Caco-2 (cell line): ENCODE measurements around the gene ENTPD1. TPM values are rescaled to one million over a fixed set of nuclear protein-coding genes. Genes with fewer than 3 reads are reported as not detected.

Experiments used
- BruUV-seq: library from RNA; stranded (reverse); fragments of 400-500 nt; replicated peaks from 2 replicates; lab custom pipeline; 2021; lab: Mats Ljungman, UMichigan
- CTCF ChIA-PET: fragments of 300-600 bp; sonication (Branson Sonifier 250); formaldehyde crosslinking; loops from one replicate; lab custom pipeline; 2022; ENCODE audit warnings: antibody characterized with exemption; lab: Charles Lee
- POLR2A ChIA-PET: fragments of 300-600 bp; sonication (Branson Sonifier 250); formaldehyde crosslinking; loops from one replicate; lab custom pipeline; 2022; ENCODE audit warnings: antibody characterized with exemption; lab: Charles Lee
- DNase-seq, 2 experiments: peaks; one replicate each; pipeline versions ENCODE4 v3.0.0 to v3.0.0-alpha.2; 2020 to 2022
- H3K27me3 ChIP-seq: replicated peaks from 2 replicates; pipeline ENCODE4 v1.6.0; 2011; ENCODE audit warnings: low read length; ENCODE audit not compliant: control insufficient read depth, insufficient read depth
- H3K36me3 ChIP-seq: 2 replicates; pipeline ENCODE4 v1.5.1; 2011; ENCODE audit warnings: low read length; ENCODE audit not compliant: control insufficient read depth, insufficient read depth
- H3K4me1 ChIP-seq: fragments of 250-450 bp; sonication (Bioruptor Pico); 2 replicates; pipeline ENCODE4 v1.5.1; 2020; ENCODE audit warnings: mild to moderate bottlenecking
- H3K4me3 ChIP-seq: 2 replicates; pipeline ENCODE4 v1.5.1; 2011; ENCODE audit warnings: low read depth, mild to moderate bottlenecking, control low read depth, low read length
- H3K9me3 ChIP-seq: fragments of 250-450 bp; sonication (Bioruptor Pico); 2 replicates; pipeline ENCODE4 v1.5.1; 2020; ENCODE audit warnings: mild to moderate bottlenecking, moderate library complexity
- H3K27ac Mint-ChIP-seq: one replicate; pipeline ENCODE4 v1.8.0; 2022; ENCODE audit warnings: mixed read lengths; ENCODE audit not compliant: unreplicated experiment
- H3K27me3 Mint-ChIP-seq: one replicate; pipeline ENCODE4 v1.8.0; 2022; ENCODE audit warnings: mixed read lengths; ENCODE audit not compliant: insufficient read depth, unreplicated experiment
- H3K36me3 Mint-ChIP-seq: one replicate; pipeline ENCODE4 v1.8.0; 2022; ENCODE audit warnings: mild to moderate bottlenecking, mixed read lengths; ENCODE audit not compliant: insufficient read depth, unreplicated experiment
- H3K4me1 Mint-ChIP-seq: one replicate; pipeline ENCODE4 v1.8.0; 2022; ENCODE audit warnings: low read depth, mixed read lengths; ENCODE audit not compliant: unreplicated experiment
- H3K4me3 Mint-ChIP-seq: one replicate; pipeline ENCODE4 v1.8.0; 2022; ENCODE audit warnings: mild to moderate bottlenecking, moderate library complexity, mixed read lengths; ENCODE audit not compliant: unreplicated experiment
- H3K9me3 Mint-ChIP-seq: one replicate; pipeline ENCODE4 v1.8.0; 2022; ENCODE audit warnings: mixed read lengths; ENCODE audit not compliant: unreplicated experiment
- CTCF ChIP-seq, 2 experiments: fragments of 200-600 bp in 1 of 2; IDR thresholded peaks; 1 replicate in 1 of 2; 2 replicates in 1 of 2; pipeline versions ENCODE4 v1.5.1 to v1.8.0; 2011 to 2022; ENCODE audit warnings: antibody characterized with exemption in 1 of 2, control low read depth in 1 of 2, inconsistent platforms in 1 of 2, low read depth in 1 of 2, low read length in 1 of 2, mild to moderate bottlenecking in 1 of 2, moderate library complexity in 1 of 2; ENCODE audit not compliant: insufficient read depth in 1 of 2, severe bottlenecking in 1 of 2, unreplicated experiment in 1 of 2
- intact Hi-C: fragments of 100-400 bp; cut with micrococcal nuclease; formaldehyde crosslinking; loops from one replicate; pipeline ENCODE4 v1.10.0; 2022; ENCODE audit not compliant: unreplicated experiment
- total RNA-seq: library from RNA; stranded (reverse); gene quantifications from 2 replicates; pipeline ENCODE4 v1.2.3, GENCODE V29; 2022

The ENTPD1 gene
- total RNA-seq, 1 experiment from 2014 or later = 2.2 TPM

- Mint-ChIP-seq H3K27ac (no peak overlapping the region), H3K4me1 (no peaks in the 10 kb centered on the region), H3K27me3 (no peaks in the 10 kb centered on the region), H3K36me3 (no peaks in the 10 kb centered on the region), H3K4me3 (no peak overlapping the region), H3K9me3 (no peaks in the 10 kb centered on the region)
- Histone ChIP-seq H3K36me3 (no peaks in the 10 kb centered on the region), H3K4me3 (no peak overlapping the region), H3K4me1 (peaks cover 18% of the 10 kb centered on the region), H3K9me3 (no peaks in the 10 kb centered on the region), H3K27me3 (no peaks in the 10 kb centered on the region)
- intact Hi-C loops = no loop called here
- POLR2A ChIA-PET = no interaction called here
- no TSS peak for BruUV-seq
- no peak for TF ChIP-seq CTCF (IDR thresholded peaks at IDR 0.05; ENCODE audit: insufficient read depth in 1 of 2, low read depth in 1 of 2, low read length in 1 of 2, severe bottlenecking in 1 of 2, unreplicated experiment in 1 of 2)
- no peak for DNase-seq
- CTCF ChIA-PET = interaction anchor here (0.8 to 2.0 kb wide), 2 partner anchors 9 to 144 kb away, joined by 3 to 9 read pairs; partner anchors contain the start of gene TCTN3
Measured at GRCh38 chr10:95837783-95838182, 81.8 kb downstream of the ENTPD1 start.

DNA sequence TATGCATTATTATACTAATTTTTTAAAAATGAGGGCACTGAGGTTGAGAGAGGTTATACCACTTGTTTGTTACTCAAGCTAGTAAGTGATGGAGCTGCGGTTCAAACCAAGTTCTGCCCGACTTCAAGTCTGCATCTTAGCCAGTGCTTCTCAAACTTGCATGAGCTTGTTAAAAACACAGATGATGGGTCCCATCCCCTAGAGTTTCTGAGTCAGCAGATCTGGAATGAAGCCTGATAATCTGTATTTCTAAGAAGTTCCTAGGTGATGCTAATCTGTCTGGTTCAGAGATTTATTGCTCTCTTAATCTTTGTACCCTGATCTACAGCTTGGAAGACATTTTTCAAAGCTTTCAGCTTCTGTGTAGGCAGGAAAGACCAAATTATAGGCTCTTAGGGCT lies 84.2 kb downstream of the ENTPD1 start:
- H3K27me3 Mint-ChIP-seq = no peaks in the 10 kb centered on the region
- H3K4me3 ChIP-seq = no peak overlapping the region
- H3K4me3 Mint-ChIP-seq = no peak overlapping the region
- ChIA-PET CTCF (interaction anchor here (5.4 kb wide), 1 partner anchor 147 kb away, joined by 85 read pairs; the partner anchor contains the start of gene TCTN3), POLR2A (no interaction called here)
- H3K9me3 Mint-ChIP-seq = no peaks in the 10 kb centered on the region
- H3K4me1 ChIP-seq = peaks cover 18% of the 10 kb centered on the region
- no peak for TF ChIP-seq CTCF (IDR thresholded peaks at IDR 0.05; ENCODE audit: insufficient read depth in 1 of 2, low read depth in 1 of 2, low read length in 1 of 2, severe bottlenecking in 1 of 2, unreplicated experiment in 1 of 2)
- no peak for DNase-seq
- no peaks in the 10 kb centered on the region for H3K36me3 ChIP-seq
- no peaks in the 10 kb centered on the region for H3K36me3 Mint-ChIP-seq
- no peaks in the 10 kb centered on the region for H3K4me1 Mint-ChIP-seq
- no peak overlapping the region for H3K27ac Mint-ChIP-seq
- no TSS peak for BruUV-seq
- no peaks in the 10 kb centered on the region for H3K27me3 ChIP-seq
- H3K9me3 ChIP-seq = no peaks in the 10 kb centered on the region
- intact Hi-C loops = no loop called here

DNA sequence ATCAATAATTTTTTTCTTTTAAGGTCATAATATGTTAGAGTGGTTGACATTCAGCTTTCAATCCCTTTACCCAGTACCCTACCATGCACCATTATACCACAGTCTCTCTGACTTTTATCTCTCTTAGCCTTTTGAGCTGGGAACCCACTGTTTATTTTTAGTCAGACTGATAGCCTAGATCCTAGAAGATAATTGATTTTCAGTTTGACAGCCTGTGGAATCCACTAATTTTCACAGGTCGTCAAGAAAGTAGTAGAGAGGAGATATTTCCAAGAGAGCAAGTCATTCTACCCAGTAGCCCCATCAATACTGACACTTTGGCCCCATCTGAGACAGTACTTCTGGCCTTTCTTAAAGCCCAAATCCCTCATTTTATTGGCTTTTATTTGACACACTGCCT lies 84.7 kb downstream of the ENTPD1 start:
- CTCF ChIA-PET = interaction anchor here (5.4 kb wide), 1 partner anchor 147 kb away, joined by 85 read pairs; the partner anchor contains the start of gene TCTN3
- Mint-ChIP-seq H3K27ac (no peak overlapping the region), H3K9me3 (no peaks in the 10 kb centered on the region), H3K36me3 (no peaks in the 10 kb centered on the region), H3K4me3 (no peak overlapping the region), H3K27me3 (no peaks in the 10 kb centered on the region), H3K4me1 (no peaks in the 10 kb centered on the region)
- no TSS peak for BruUV-seq
- no peak for TF ChIP-seq CTCF (IDR thresholded peaks at IDR 0.05; ENCODE audit: insufficient read depth in 1 of 2, low read depth in 1 of 2, low read length in 1 of 2, severe bottlenecking in 1 of 2, unreplicated experiment in 1 of 2)
- POLR2A ChIA-PET = no interaction called here
- peaks cover 18% of the 10 kb centered on the region for H3K4me1 ChIP-seq
- no peaks in the 10 kb centered on the region for H3K27me3 ChIP-seq
- intact Hi-C loops = no loop called here
- no peak for DNase-seq
- no peak overlapping the region for H3K4me3 ChIP-seq
- no peaks in the 10 kb centered on the region for H3K36me3 ChIP-seq
- no peaks in the 10 kb centered on the region for H3K9me3 ChIP-seq
